Activated CD8-positive, alpha-beta memory T cell treated with anti-CD3 and anti-CD28 coated beads, Interleukin-2, amount 10 ng/mL, durations not matched to agents 7 days and 5 days (primary cell): Measurements from ENCODE around the gene RALGAPA1. TPM values are rescaled to one million over a fixed set of nuclear protein-coding genes. Genes with fewer than 3 reads are reported as not detected.

ENCODE experiments used
- ATAC-seq: fragments of 150-1000 bp; cut with Tn5 transposase; one replicate; pipeline ENCODE4 v1.10.0; 2021; ENCODE audit warnings: moderate library complexity
- CTCF ChIA-PET: fragments of 350-600 bp; sonication (Branson Sonifier 250); formaldehyde crosslinking; loops from one replicate; lab custom pipeline; 2021; ENCODE audit warnings: antibody characterized with exemption; lab: Charles Lee
- DNase-seq: peaks from one replicate; pipeline ENCODE4 v3.0.0-alpha.2; 2020
- H3K27ac Mint-ChIP-seq: one replicate; pipeline ENCODE4 v1.8.0; 2021; ENCODE audit warnings: mild to moderate bottlenecking, mixed read lengths
- H3K27me3 Mint-ChIP-seq: one replicate; pipeline ENCODE4 v1.8.0; 2021; ENCODE audit warnings: mixed read lengths
- H3K36me3 Mint-ChIP-seq: one replicate; pipeline ENCODE4 v1.8.0; 2021; ENCODE audit warnings: mild to moderate bottlenecking, mixed read lengths
- H3K4me1 Mint-ChIP-seq: one replicate; pipeline ENCODE4 v1.8.0; 2021; ENCODE audit warnings: mixed read lengths
- H3K4me3 Mint-ChIP-seq: one replicate; pipeline ENCODE4 v1.8.0; 2021; ENCODE audit warnings: mild to moderate bottlenecking, moderate library complexity, mixed read lengths
- H3K9me3 Mint-ChIP-seq: one replicate; pipeline ENCODE4 v1.8.0; 2022; ENCODE audit warnings: low read depth, mixed read lengths
- total RNA-seq, 2 experiments: library from RNA; stranded (reverse); gene quantifications; one replicate each; pipeline ENCODE4 v1.2.3, GENCODE V29; 2021

Gene RALGAPA1
- total RNA-seq, 2 experiments from 2014 or later = 29.3 to 34.8 TPM

DNA sequence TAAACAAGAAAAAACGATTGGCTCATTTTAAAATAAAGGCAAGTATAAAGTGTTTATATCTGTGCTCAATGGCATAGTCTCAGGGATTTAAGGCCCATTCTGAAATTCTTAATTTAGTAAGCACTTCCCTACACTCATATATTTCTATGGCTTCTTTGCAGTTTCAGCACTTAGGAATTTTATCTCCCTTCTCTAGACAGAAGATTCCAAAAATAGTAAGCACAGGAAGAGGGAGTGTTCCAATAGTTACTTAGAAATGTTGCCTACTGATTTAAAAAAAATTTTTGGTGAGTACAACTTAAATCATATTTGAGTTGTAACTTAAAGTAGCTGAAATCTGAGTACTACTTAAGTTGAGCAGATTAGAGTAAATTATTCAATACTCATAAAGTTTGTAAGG, 255.3 kb downstream of the RALGAPA1 start:
- H3K27me3 Mint-ChIP-seq = no peaks in the 10 kb centered on the region
- CTCF ChIA-PET = no interaction called here

DNA sequence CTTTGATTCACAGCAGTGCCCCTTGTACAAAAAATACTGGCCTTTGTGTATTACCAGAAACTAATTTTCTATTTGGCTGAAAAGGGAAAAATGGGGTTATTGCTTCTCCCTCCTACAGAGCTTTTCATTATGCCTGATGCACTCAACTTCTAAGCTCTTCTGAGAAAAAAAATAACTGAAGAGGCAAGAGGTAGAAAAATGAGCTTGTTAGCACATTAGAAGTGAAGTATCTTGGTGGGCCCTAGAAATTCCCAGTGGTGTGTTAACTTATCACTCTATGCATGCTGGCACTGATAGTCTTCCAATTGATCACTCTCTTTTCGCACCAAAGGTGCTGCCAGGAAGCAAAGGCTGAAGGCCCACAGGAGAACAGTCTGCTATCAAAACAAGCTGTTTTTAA, 258.0 kb downstream of the RALGAPA1 start:
- H3K4me3 Mint-ChIP-seq = no peak overlapping the region
- no peaks in the 10 kb centered on the region for H3K9me3 Mint-ChIP-seq
- H3K27me3 Mint-ChIP-seq = no peaks in the 10 kb centered on the region
- ATAC-seq (no peak), DNase-seq (no peak)
- H3K4me1 Mint-ChIP-seq = no peaks in the 10 kb centered on the region
- H3K36me3 Mint-ChIP-seq = no peaks in the 10 kb centered on the region
- H3K27ac Mint-ChIP-seq = no peak overlapping the region
- CTCF ChIA-PET = no interaction called here

More for the DNA sequence above, 255.3 kb downstream of the RALGAPA1 start:
- Mint-ChIP-seq H3K9me3 (no peaks in the 10 kb centered on the region), H3K27ac (no peak overlapping the region), H3K4me1 (no peaks in the 10 kb centered on the region), H3K36me3 (no peaks in the 10 kb centered on the region), H3K4me3 (no peak overlapping the region)
- ATAC-seq (no peak), DNase-seq (no peak)

DNA sequence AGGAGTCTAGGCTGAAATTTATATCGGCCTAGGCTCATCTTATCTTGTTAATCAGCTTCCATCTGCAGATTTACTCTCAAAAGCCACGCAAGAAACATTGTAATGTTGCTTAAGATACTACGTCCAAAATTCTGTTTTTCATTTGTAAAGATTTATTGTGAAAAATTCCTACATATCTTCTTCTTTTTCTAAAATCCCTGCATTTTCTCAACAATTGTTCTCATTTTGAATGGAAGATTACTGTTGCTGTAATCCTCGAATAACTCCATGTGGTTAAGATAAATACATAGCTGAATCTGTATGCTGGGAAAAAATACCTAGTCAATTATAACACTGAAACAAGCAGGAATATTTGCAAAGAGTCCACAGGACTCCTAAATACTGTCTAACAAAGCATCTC, 259.5 kb downstream of the RALGAPA1 start:
- CTCF ChIA-PET = interaction anchor here (1.2 kb wide), 1 partner anchor 15 kb away, joined by 3 read pairs; no protein-coding TSS in a partner anchor
- Mint-ChIP-seq H3K27me3 (no peaks in the 10 kb centered on the region), H3K27ac (no peak overlapping the region), H3K9me3 (no peaks in the 10 kb centered on the region), H3K36me3 (no peaks in the 10 kb centered on the region), H3K4me1 (no peaks in the 10 kb centered on the region), H3K4me3 (no peak overlapping the region)
- no peak for ATAC-seq
- DNase-seq = no peak

GRCh38 chr14:35543006-35543405, 266.1 kb downstream of the RALGAPA1 start:
- no peaks in the 10 kb centered on the region for H3K36me3 Mint-ChIP-seq
- H3K27me3 Mint-ChIP-seq = no peaks in the 10 kb centered on the region
- H3K4me1 Mint-ChIP-seq = peaks cover 5% of the 10 kb centered on the region
- H3K27ac Mint-ChIP-seq = no peak overlapping the region
- CTCF ChIA-PET = interaction anchor here (1.7 kb wide), 1 partner anchor 10 kb away, joined by 5 read pairs; the partner anchor contains the start of gene INSM2
- ATAC-seq (no peak), DNase-seq (no peak)
- no peaks in the 10 kb centered on the region for H3K9me3 Mint-ChIP-seq
- no peak overlapping the region for H3K4me3 Mint-ChIP-seq

GRCh38 chr14:35539969-35540368, 269.1 kb downstream of the RALGAPA1 start:
- no peaks in the 10 kb centered on the region for H3K36me3 Mint-ChIP-seq
- CTCF ChIA-PET = no interaction called here
- ATAC-seq (no peak), DNase-seq (no peak)
- H3K27me3 Mint-ChIP-seq = peaks cover 21% of the 10 kb centered on the region
- no peak overlapping the region for H3K27ac Mint-ChIP-seq
- H3K4me1 Mint-ChIP-seq = peaks cover 8% of the 10 kb centered on the region
- H3K4me3 Mint-ChIP-seq = no peak overlapping the region
- H3K9me3 Mint-ChIP-seq = no peaks in the 10 kb centered on the region

- H3K9me3 Mint-ChIP-seq = no peaks in the 10 kb centered on the region
- ATAC-seq = no peak
- no peak for DNase-seq
- no peak overlapping the region for H3K4me3 Mint-ChIP-seq
- CTCF ChIA-PET = interaction anchor here (0.7 kb wide), 1 partner anchor 13 kb away, joined by 3 read pairs; no protein-coding TSS in a partner anchor
- no peaks in the 10 kb centered on the region for H3K36me3 Mint-ChIP-seq
- no peak overlapping the region for H3K27ac Mint-ChIP-seq
- peaks cover 50% of the 10 kb centered on the region for H3K27me3 Mint-ChIP-seq
- peaks cover 13% of the 10 kb centered on the region for H3K4me1 Mint-ChIP-seq
These were observed 273.5 kb downstream of the RALGAPA1 start for GRCh38 chr14:35535483-35536112.

GRCh38 chr14:35534873-35535482, 274.1 kb downstream of the RALGAPA1 start:
- peaks cover 12% of the 10 kb centered on the region for H3K4me1 Mint-ChIP-seq
- no peak overlapping the region for H3K27ac Mint-ChIP-seq
- peak overlapping the region; percentile 54 for H3K4me3 Mint-ChIP-seq
- DNase-seq (peak; percentile 77), ATAC-seq (peak; percentile 86)
- peaks cover 56% of the 10 kb centered on the region for H3K27me3 Mint-ChIP-seq
- no peaks in the 10 kb centered on the region for H3K36me3 Mint-ChIP-seq
- H3K9me3 Mint-ChIP-seq = no peaks in the 10 kb centered on the region
- CTCF ChIA-PET = interaction anchor here (0.7 kb wide), 1 partner anchor 14 kb away, joined by 3 read pairs; no protein-coding TSS in a partner anchor

GRCh38 chr14:35534208-35534872, 274.8 kb downstream of the RALGAPA1 start:
- Mint-ChIP-seq H3K27ac (no peak overlapping the region), H3K4me3 (peak overlapping the region; percentile 54), H3K4me1 (peaks cover 8% of the 10 kb centered on the region), H3K27me3 (peaks cover 62% of the 10 kb centered on the region), H3K36me3 (no peaks in the 10 kb centered on the region), H3K9me3 (no peaks in the 10 kb centered on the region)
- peak; percentile 41 for DNase-seq
- CTCF ChIA-PET = interaction anchor here (0.7 to 1.5 kb wide), 2 partner anchors 9 to 15 kb away, joined by 3 to 5 read pairs; no protein-coding TSS in a partner anchor
- peak; percentile 12 for ATAC-seq

DNA sequence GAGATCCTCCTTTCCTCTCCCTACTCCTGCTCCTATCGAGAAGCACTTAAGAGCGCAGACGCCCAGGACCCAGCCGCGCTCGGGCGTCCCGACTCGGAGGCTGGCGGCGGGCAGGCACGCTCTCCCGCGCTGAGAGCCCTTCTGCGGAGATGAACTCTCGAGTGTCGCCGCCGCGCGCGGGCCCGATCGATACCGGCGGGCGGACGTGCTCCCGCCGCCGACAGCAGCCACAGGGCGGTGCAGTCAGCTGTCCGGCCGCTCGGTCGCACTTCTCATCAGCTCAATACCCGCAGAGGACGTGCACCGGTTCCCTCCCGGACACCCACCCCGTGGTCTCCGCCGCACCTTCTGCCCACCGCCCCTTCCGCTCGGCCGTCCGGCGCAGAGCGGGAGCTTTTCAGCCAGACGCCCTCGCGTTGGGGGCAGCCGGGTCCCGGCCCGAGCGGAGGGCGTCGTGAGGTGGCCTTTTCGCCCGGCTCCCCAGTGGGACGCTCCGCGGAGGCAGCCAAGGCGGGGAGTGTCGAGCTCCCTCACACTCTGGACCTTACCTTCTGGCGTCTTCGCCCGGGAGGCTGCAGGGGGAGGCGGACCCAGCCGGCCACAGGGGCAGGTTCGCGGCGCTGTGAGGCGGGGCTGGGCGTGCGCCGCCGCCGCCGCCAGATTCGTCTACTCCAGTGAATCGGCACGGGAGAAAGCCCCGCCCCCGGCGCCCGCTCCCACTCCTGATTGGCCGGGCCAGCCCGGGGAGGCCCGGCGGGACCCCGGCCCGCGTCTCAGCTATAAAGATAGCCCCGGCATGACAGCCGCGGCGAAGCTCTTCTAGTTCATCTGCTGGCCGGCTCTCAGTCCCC, 275.5 kb downstream of the RALGAPA1 start, which contains the start of gene INSM2:
TSS of gene INSM2 (plus strand) at position 808 of the 851 bp plus-strand sequence. CDS start 89 bp downstream, outside the sequence.
- Mint-ChIP-seq H3K27ac (no peak within 1 kb of the TSS), H3K27me3 (peaks cover 68% of the 10 kb centered on the region), H3K9me3 (no peaks in the 10 kb centered on the region), H3K4me1 (peaks cover 8% of the 10 kb centered on the region), H3K36me3 (no peaks in the 10 kb centered on the region), H3K4me3 (peak within 1 kb of the TSS; percentile 54)
- DNase-seq (peak; percentile 68), ATAC-seq (peak; percentile 76)
- CTCF ChIA-PET = interaction anchor here (1.5 kb wide), 1 partner anchor 10 kb away, joined by 5 read pairs; no protein-coding TSS in a partner anchor

DNA sequence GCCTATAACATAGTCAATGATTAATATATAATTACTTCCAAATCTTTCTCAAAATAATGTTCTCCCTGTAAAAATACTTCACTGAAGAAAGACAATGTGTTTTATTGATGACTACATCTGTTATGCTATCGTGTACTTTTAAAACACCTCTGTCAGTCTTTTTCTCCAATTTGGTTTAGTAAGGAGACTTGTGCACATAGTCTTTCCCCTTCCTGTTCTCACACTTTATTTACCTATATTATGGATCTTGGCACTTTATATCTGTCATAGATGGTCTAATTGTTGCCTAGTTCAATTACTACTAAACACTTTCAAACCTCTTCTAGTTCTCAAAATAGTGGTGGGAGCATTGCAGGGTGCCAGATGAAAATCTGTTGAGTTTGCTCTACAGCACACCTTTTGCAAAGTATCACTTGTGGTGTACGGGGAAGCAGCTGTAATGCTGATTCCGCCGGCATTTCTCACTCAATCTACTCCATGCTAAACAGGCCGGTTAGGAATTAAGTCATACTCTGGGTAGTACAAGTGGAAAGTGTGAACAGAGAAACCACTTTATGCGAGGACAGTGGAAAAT, 276.2 kb downstream of the RALGAPA1 start:
- Mint-ChIP-seq H3K4me3 (peak overlapping the region; percentile 54), H3K9me3 (no peaks in the 10 kb centered on the region), H3K36me3 (no peaks in the 10 kb centered on the region), H3K4me1 (peaks cover 8% of the 10 kb centered on the region), H3K27ac (no peak overlapping the region), H3K27me3 (peaks cover 74% of the 10 kb centered on the region)
- DNase-seq (no peak), ATAC-seq (no peak)
- CTCF ChIA-PET = interaction anchor here (1.5 kb wide), 1 partner anchor 10 kb away, joined by 5 read pairs; no protein-coding TSS in a partner anchor

GRCh38 chr14:35531960-35532747, 276.9 kb downstream of the RALGAPA1 start:
- no peak for DNase-seq
- no peak for ATAC-seq
- H3K27me3 Mint-ChIP-seq = peaks cover 77% of the 10 kb centered on the region
- CTCF ChIA-PET = no interaction called here
- H3K27ac Mint-ChIP-seq = no peak overlapping the region
- no peak overlapping the region for H3K4me3 Mint-ChIP-seq
- peaks cover 8% of the 10 kb centered on the region for H3K4me1 Mint-ChIP-seq
- no peaks in the 10 kb centered on the region for H3K9me3 Mint-ChIP-seq
- no peaks in the 10 kb centered on the region for H3K36me3 Mint-ChIP-seq

GRCh38 chr14:35526962-35527361, 282.1 kb downstream of the RALGAPA1 start:
- H3K27me3 Mint-ChIP-seq = peaks cover 51% of the 10 kb centered on the region
- peaks cover 3% of the 10 kb centered on the region for H3K9me3 Mint-ChIP-seq
- no peaks in the 10 kb centered on the region for H3K36me3 Mint-ChIP-seq
- CTCF ChIA-PET = interaction anchor here (0.5 kb wide), 1 partner anchor 650 kb away, joined by 3 read pairs; no protein-coding TSS in a partner anchor
- no peak overlapping the region for H3K27ac Mint-ChIP-seq
- no peak overlapping the region for H3K4me3 Mint-ChIP-seq
- no peaks in the 10 kb centered on the region for H3K4me1 Mint-ChIP-seq
- ATAC-seq (no peak), DNase-seq (no peak)
